ENCODE data around the gene MRPL49. TPM values are rescaled to one million over a fixed set of nuclear protein-coding genes. Genes with fewer than 3 reads are reported as not detected.

Gene MRPL49
- polyA plus RNA-seq, 1 experiment: 54.2 TPM

GRCh38 chr11:65131417-65131776, 9.3 kb downstream of the MRPL49 start:
- Histone ChIP-seq H3K27ac (ENCODE audit: low read depth, low read length) (no peak overlapping the region), H3K27me3 (ENCODE audit: control insufficient read depth, insufficient read depth, low read length) (no peaks in the 10 kb centered on the region), H3K4me3 (ENCODE audit: low read depth, low read length) (no peak overlapping the region), H3K9me3 (ENCODE audit: control insufficient read depth, insufficient read depth, low read length) (no peaks in the 10 kb centered on the region; the same call in 1 of the 2 replicates)
- TF ChIP-seq, protein P1, sequence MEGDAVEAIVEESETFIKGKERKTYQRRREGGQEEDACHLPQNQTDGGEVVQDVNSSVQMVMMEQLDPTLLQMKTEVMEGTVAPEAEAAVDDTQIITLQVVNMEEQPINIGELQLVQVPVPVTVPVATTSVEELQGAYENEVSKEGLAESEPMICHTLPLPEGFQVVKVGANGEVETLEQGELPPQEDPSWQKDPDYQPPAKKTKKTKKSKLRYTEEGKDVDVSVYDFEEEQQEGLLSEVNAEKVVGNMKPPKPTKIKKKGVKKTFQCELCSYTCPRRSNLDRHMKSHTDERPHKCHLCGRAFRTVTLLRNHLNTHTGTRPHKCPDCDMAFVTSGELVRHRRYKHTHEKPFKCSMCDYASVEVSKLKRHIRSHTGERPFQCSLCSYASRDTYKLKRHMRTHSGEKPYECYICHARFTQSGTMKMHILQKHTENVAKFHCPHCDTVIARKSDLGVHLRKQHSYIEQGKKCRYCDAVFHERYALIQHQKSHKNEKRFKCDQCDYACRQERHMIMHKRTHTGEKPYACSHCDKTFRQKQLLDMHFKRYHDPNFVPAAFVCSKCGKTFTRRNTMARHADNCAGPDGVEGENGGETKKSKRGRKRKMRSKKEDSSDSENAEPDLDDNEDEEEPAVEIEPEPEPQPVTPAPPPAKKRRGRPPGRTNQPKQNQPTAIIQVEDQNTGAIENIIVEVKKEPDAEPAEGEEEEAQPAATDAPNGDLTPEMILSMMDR (IDR thresholded peaks at IDR 0.05; ENCODE audit: low read depth, low read length): no peak
- no peak for DNase-seq (ENCODE audit: low read depth, low spot score)
- ChIA-PET CTCF (interaction anchor here (1.4 to 2.1 kb wide), 2 partner anchors 14 to 21 kb away, joined by 3 to 5 read pairs; partner anchors contain the start of gene ZNHIT2), POLR2A (interaction anchor here (1.4 kb wide), 1 partner anchor 9 kb away, joined by 4 read pairs; the partner anchor contains the start of genes FAU and MRPL49)

- TF ChIP-seq, protein P1 (IDR thresholded peaks at IDR 0.05; ENCODE audit: low read depth, low read length): no peak
- H3K9me3 ChIP-seq (ENCODE audit: control insufficient read depth, insufficient read depth, low read length): no peaks in the 10 kb centered on the region; the same call in 1 of the 2 replicates
- H3K4me3 ChIP-seq (ENCODE audit: low read depth, low read length): no peak overlapping the region
- no peak overlapping the region for H3K27ac ChIP-seq (ENCODE audit: low read depth, low read length)
- ChIA-PET CTCF (interaction anchor here (1.4 kb wide), 1 partner anchor 21 kb away, joined by 3 read pairs; no protein-coding TSS in a partner anchor), POLR2A (no interaction called here)
- no peak for DNase-seq (ENCODE audit: low read depth, low spot score)
- H3K27me3 ChIP-seq (ENCODE audit: control insufficient read depth, insufficient read depth, low read length): no peaks in the 10 kb centered on the region
Measured at GRCh38 chr11:65131895-65132237, 9.7 kb downstream of the MRPL49 start.

DNA sequence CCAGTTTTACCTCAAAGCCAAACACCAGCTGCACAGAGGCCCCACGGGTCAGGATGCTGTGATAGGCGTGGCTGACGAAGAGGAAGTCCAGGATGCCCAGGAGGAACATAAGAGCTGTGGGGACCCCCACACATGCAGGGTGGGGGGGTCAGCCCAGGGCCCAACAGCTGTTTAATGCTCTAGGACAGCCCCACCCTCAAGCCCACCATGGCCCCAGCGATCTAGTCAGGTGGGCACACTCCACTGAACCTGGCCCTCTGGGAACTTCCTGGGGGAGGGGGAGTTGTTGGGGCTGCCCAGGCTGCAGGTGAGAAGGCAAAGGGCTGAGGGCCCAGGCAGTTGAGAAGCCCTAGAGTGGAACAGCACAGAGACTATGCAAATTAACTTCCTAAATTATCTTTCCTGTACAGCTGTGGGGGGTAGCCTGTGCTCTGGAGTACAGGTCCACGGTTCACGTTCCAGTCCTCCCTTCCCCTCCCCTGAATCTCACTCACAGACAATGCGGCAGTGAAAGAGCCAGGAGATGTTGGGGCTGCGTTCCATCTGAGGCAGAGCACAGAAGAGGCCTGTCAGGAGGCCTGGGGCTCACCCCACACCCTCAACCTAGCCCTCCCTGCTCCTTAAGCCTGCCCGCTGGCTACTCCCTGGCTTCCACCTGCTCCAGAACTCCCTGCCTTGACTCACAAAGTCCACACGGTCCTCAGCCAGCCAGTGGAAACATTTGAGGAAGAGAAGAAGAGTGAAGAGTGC, 10.3 kb downstream of the MRPL49 start:
- Histone ChIP-seq H3K27me3 (ENCODE audit: control insufficient read depth, insufficient read depth, low read length) (no peaks in the 10 kb centered on the region), H3K27ac (ENCODE audit: low read depth, low read length) (no peak overlapping the region), H3K9me3 (ENCODE audit: control insufficient read depth, insufficient read depth, low read length) (no peaks in the 10 kb centered on the region; the same call in 1 of the 2 replicates), H3K4me3 (ENCODE audit: low read depth, low read length) (peak overlapping the region; percentile 95)
- POLR2A ChIA-PET: no interaction called here
- CTCF ChIA-PET: interaction anchor here (1.4 kb wide), 1 partner anchor 22 kb away, joined by 3 read pairs; no protein-coding TSS in a partner anchor
- TF ChIP-seq, protein P1 (IDR thresholded peaks at IDR 0.05; ENCODE audit: low read depth, low read length): no peak
- no peak for DNase-seq (ENCODE audit: low read depth, low spot score)

DNA sequence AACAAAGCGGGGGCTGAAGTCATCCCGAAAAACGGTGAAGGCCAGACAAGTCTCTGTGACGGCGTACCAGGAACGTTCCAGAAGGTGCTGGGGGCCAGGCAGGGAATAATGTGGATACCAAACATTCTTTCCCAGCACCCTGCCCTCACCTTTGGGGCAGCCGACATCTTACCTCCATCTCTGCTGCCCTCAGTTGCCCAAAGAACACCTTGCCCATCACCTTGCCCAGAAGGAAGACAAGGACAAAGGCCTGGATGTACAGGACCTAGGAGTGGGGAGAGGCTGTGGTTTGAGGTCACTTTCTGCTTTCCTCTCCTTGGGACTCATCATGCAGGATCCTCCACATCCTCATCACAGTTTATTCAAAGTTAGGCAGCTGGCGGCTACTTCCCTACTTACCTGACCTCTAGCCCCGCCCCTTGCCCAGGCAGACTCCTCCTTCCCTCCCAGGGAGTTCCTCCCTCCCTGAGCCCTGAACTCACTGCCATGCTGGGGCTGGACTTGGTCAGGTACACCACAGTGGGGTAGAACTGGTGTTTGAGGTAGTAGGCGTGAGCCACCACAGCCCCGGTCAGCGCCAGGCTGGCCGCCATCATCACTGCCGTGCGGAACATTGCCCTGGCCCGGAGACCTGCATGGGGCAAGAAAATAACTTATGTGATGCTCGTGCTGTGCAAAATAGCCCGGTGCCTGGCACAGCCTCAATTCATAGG, 11.0 kb downstream of the MRPL49 start:
- DNase-seq (ENCODE audit: low read depth, low spot score): no peak
- Histone ChIP-seq H3K9me3 (ENCODE audit: control insufficient read depth, insufficient read depth, low read length) (no peaks in the 10 kb centered on the region; the same call in 1 of the 2 replicates), H3K27me3 (ENCODE audit: control insufficient read depth, insufficient read depth, low read length) (no peaks in the 10 kb centered on the region), H3K4me3 (ENCODE audit: low read depth, low read length) (peak overlapping the region; percentile 95), H3K27ac (ENCODE audit: low read depth, low read length) (peak overlapping the region; percentile 21)
- TF ChIP-seq, protein P1 (IDR thresholded peaks at IDR 0.05; ENCODE audit: low read depth, low read length): no peak
- ChIA-PET POLR2A (interaction anchor here (0.6 to 2.6 kb wide), 3 partner anchors 15 to 725 kb away, joined by 3 to 14 read pairs (median 7); partner anchors contain the start of genes TM7SF2 and ZNHIT2), CTCF (no interaction called here)

Data from AG04450 (cell line).